Effector memory CD4-positive, alpha-beta T cell (primary cell): ENCODE data around the gene TMEM95.

ENCODE experiments used
- DNase-seq, 3 donors: peaks; one replicate each; pipeline ENCODE4 v3.0.0-alpha.2; 2020
- H3K27ac ChIP-seq: 2 replicates; pipeline ENCODE4 v1.7.0; 2013; ENCODE audit warnings: mild to moderate bottlenecking, low read length, moderate library complexity; ENCODE audit not compliant: insufficient read depth, poor library complexity, severe bottlenecking
- H3K27me3 ChIP-seq: replicated peaks from 2 replicates; pipeline ENCODE4 v1.7.0; 2013; ENCODE audit warnings: mild to moderate bottlenecking, low read length; ENCODE audit not compliant: insufficient read depth, control insufficient read depth, poor library complexity, severe bottlenecking
- H3K36me3 ChIP-seq: 2 replicates; pipeline ENCODE4 v1.7.0; 2013; ENCODE audit warnings: mild to moderate bottlenecking, low read length, moderate library complexity; ENCODE audit not compliant: control insufficient read depth, insufficient read depth
- H3K4me1 ChIP-seq: 2 replicates; pipeline ENCODE4 v1.7.0; 2013; ENCODE audit warnings: low read length, mild to moderate bottlenecking; ENCODE audit not compliant: control insufficient read depth, insufficient read depth, poor library complexity, severe bottlenecking
- H3K4me3 ChIP-seq: 2 replicates; pipeline ENCODE4 v1.7.0; 2013; ENCODE audit warnings: low read length, low read depth, mild to moderate bottlenecking; ENCODE audit not compliant: insufficient read depth, poor library complexity, severe bottlenecking
- H3K9me3 ChIP-seq: 2 replicates; pipeline ENCODE4 v1.7.0; 2013; ENCODE audit warnings: mild to moderate bottlenecking, low read length, moderate library complexity; ENCODE audit not compliant: control insufficient read depth

Gene TMEM95

GRCh38 chr17:7370853-7371252 lies 15.9 kb downstream of the TMEM95 start:
- Histone ChIP-seq H3K36me3 (no peaks in the 10 kb centered on the region), H3K27me3 (no peaks in the 10 kb centered on the region), H3K9me3 (no peaks in the 10 kb centered on the region), H3K27ac (no peak overlapping the region), H3K4me1 (no peaks in the 10 kb centered on the region), H3K4me3 (no peak overlapping the region)
- DNase-seq = no peak

DNA sequence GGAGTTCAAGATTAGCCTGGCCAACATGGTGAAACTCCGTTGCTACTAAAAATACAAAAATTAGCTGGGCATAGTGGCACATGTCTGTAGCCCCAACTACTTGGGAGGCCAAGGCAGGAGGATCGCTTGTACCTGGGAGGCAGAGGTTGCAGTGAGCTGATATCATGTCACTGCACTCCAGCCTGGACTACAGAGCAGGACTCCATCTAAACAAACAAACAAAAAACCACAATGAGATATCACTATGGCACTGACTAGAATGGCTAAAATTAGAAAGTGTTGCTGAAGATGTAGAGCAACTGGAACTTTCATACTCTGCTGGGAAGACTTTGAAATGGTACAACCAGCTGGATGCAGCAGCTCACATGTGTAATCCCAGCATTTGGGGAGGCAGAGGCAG lies 19.4 kb downstream of the TMEM95 start:
- no peaks in the 10 kb centered on the region for H3K27me3 ChIP-seq
- DNase-seq = no peak
- no peaks in the 10 kb centered on the region for H3K9me3 ChIP-seq
- no peak overlapping the region for H3K27ac ChIP-seq
- no peak overlapping the region for H3K4me3 ChIP-seq
- H3K36me3 ChIP-seq = no peaks in the 10 kb centered on the region
- no peaks in the 10 kb centered on the region for H3K4me1 ChIP-seq

GRCh38 chr17:7379134-7379533 lies 24.2 kb downstream of the TMEM95 start:
- peaks cover 10% of the 10 kb centered on the region for H3K27me3 ChIP-seq
- H3K4me3 ChIP-seq = no peak overlapping the region
- no peak for DNase-seq
- H3K27ac ChIP-seq = no peak overlapping the region
- H3K4me1 ChIP-seq = peaks cover 8% of the 10 kb centered on the region
- H3K36me3 ChIP-seq = no peaks in the 10 kb centered on the region
- no peaks in the 10 kb centered on the region for H3K9me3 ChIP-seq

- DNase-seq = no peak
- H3K4me1 ChIP-seq = peaks cover 15% of the 10 kb centered on the region
- no peaks in the 10 kb centered on the region for H3K36me3 ChIP-seq
- H3K9me3 ChIP-seq = no peaks in the 10 kb centered on the region
- peaks cover 10% of the 10 kb centered on the region for H3K27me3 ChIP-seq
- no peak overlapping the region for H3K4me3 ChIP-seq
- no peak overlapping the region for H3K27ac ChIP-seq
Observed at GRCh38 chr17:7380321-7380720, 25.4 kb downstream of the TMEM95 start.

- no peak for DNase-seq
- no peak within 1 kb of the TSS for H3K27ac ChIP-seq
- peaks cover 15% of the 10 kb centered on the region for H3K4me1 ChIP-seq
- no peaks in the 10 kb centered on the region for H3K36me3 ChIP-seq
- H3K4me3 ChIP-seq = no peak within 1 kb of the TSS
- peaks cover 10% of the 10 kb centered on the region for H3K27me3 ChIP-seq
- no peaks in the 10 kb centered on the region for H3K9me3 ChIP-seq
Observed at GRCh38 chr17:7380855-7381683, 26.1 kb downstream of the TMEM95 start, which contains the start of gene TNK1. Gene TNK1, plus strand, starts transcription at chr17:7381089. Its CDS starts 1,838 bp downstream, at chr17:7382927.

- Histone ChIP-seq H3K27ac (no peak overlapping the region), H3K36me3 (peaks cover 6% of the 10 kb centered on the region), H3K9me3 (no peaks in the 10 kb centered on the region), H3K4me1 (peaks cover 15% of the 10 kb centered on the region), H3K27me3 (peaks cover 10% of the 10 kb centered on the region), H3K4me3 (no peak overlapping the region)
- no peak for DNase-seq
Observed at GRCh38 chr17:7382901-7383300, 27.9 kb downstream of the TMEM95 start.

DNA sequence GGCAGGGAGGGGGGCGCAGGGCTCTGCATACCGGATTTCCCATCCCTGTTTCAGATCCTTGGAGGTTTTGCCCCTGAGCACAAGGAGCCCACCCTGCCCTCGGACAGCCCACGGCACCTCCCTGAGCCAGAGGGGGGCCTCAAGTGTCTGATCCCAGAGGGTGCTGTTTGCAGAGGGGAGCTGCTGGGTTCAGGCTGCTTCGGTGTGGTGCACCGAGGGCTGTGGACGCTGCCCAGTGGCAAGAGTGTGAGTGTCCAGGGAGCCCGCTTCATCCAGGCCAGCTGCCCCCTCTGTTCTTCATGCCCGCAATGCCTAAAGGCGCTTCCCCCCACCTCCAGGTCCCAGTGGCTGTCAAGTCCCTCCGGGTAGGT lies 28.4 kb downstream of the TMEM95 start:
- no peaks in the 10 kb centered on the region for H3K9me3 ChIP-seq
- peaks cover 10% of the 10 kb centered on the region for H3K27me3 ChIP-seq
- H3K36me3 ChIP-seq = peaks cover 7% of the 10 kb centered on the region
- H3K4me1 ChIP-seq = peaks cover 15% of the 10 kb centered on the region
- H3K4me3 ChIP-seq = peak overlapping the region; percentile 64
- DNase-seq = no peak
- peak overlapping the region; percentile 84 for H3K27ac ChIP-seq

- Histone ChIP-seq H3K27me3 (peaks cover 10% of the 10 kb centered on the region), H3K27ac (peak overlapping the region; percentile 84), H3K9me3 (no peaks in the 10 kb centered on the region), H3K36me3 (peaks cover 13% of the 10 kb centered on the region), H3K4me1 (peaks cover 15% of the 10 kb centered on the region), H3K4me3 (peak overlapping the region; percentile 64)
- peak; percentile 63 to 75 (median 72) for DNase-seq
Observed at GRCh38 chr17:7383742-7384488, 29.0 kb downstream of the TMEM95 start.

DNA sequence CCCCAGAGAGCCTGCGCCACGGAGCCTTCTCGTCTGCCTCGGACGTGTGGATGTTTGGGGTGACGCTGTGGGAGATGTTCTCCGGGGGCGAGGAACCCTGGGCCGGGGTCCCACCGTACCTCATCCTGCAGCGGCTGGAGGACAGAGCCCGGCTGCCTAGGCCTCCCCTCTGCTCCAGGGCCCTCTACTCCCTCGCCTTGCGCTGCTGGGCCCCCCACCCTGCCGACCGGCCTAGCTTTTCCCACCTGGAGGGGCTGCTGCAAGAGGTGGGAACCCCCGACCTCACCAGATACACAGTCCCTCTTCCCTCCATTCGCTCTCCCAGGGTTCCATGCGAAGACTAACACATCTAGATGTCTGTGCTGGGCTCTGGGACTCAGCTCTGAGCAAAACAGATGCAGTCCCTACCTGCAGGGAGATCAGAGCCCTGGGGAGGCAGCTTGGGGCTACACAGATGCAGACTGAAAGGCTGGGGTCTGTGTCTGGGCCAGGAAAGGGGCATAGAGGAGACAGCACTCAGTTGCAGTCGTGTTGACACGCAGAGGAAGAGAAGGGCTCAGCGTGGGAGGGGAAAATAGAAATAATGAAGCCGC lies 29.6 kb downstream of the TMEM95 start:
- peak overlapping the region; percentile 64 for H3K4me3 ChIP-seq
- no peaks in the 10 kb centered on the region for H3K9me3 ChIP-seq
- peak overlapping the region; percentile 84 for H3K27ac ChIP-seq
- peaks cover 15% of the 10 kb centered on the region for H3K4me1 ChIP-seq
- peaks cover 19% of the 10 kb centered on the region for H3K36me3 ChIP-seq
- DNase-seq = no peak
- peaks cover 10% of the 10 kb centered on the region for H3K27me3 ChIP-seq

- DNase-seq = no peak
- Histone ChIP-seq H3K9me3 (no peaks in the 10 kb centered on the region), H3K27ac (no peak overlapping the region), H3K4me3 (no peak overlapping the region), H3K4me1 (peaks cover 33% of the 10 kb centered on the region), H3K36me3 (peaks cover 50% of the 10 kb centered on the region), H3K27me3 (no peaks in the 10 kb centered on the region)
Observed at GRCh38 chr17:7388856-7389255, 33.9 kb downstream of the TMEM95 start.
